Measurements from ENCODE around the gene UGDH.
"Not testable (repeated sequence)": the region's sequence is repeated elsewhere in the genome, so short reads cannot be mapped to it uniquely, and the experiment has no call there.

Gene UGDH

DNA sequence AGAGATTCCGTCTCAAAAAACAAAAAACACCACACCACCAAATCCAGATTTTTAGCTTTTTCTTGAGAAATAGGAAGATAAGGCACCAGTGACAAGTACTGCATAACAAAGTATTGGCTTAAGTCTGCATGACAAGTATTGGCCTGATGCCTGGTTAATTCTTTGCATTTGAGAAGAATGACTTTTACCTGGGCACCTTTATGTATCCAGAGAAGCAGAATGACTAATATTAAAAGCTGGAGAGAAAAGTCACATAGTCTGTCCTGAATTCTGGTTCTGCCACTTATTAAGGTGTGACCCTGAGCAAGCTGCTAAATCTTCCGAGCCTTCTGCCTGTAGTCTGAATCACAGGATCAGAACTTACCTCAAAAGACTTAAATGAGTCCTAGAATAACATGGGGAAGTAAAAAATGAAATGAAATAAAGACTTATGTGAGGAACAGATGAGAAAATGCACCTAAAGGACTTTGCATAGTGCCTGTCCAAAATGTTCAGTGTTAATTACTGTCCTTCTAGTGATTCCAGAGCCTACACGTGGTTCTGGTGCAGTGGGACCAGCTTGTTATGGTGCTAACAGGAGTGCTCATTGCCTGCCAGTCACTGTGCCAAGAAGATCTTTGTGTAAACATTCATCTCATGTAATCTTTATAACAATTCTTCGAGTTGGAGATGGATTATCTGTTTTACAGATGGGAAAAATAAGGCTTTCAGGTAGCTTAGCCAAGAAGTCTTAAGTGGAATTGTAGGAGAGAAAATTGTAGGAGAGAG, 31.6 kb downstream of the UGDH start:
- no peak for DNase-seq (ENCODE audit: low read depth in 2 of 2)

DNA sequence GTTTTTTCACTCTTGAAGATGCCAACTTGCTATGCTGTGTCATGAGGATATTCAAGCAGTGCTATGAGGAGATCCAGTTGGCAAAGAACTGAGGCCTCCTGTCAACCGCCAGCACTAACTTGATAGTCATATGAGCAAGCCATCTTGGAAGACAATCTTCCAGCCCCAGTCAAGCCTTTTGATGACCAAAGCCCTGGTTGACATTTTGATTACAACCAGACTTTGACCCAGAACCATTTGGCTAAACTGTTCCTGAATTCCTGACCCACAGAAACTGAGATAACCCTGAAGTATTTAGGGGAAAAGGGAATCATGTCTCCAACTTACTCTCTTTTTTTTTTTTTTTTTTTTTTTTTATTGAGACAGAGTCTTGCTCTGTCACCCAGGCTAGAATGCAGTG, 32.9 kb downstream of the UGDH start:
- no peak for DNase-seq (ENCODE audit: low read depth in 2 of 2)

DNA sequence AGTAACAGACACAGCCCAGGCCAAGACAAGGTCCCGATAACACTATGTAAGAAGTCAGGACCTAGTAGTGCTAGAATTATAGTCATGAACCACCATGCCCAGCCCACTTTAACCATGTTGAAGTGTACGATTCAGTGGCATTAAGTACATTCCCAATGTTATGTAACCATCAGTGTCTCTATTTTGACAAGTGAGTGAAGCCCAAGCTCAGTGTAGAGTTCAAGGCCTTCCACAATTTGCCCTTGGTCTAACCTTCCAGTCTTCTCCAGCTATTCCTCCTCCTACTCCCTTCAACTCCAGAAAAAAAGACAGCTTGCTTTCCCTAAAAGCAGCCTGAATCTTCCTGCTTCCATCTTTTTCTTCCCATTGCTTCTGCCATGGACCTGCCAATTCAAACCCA, 36.9 kb downstream of the UGDH start:
- no peak for DNase-seq (ENCODE audit: low read depth in 2 of 2)

DNA sequence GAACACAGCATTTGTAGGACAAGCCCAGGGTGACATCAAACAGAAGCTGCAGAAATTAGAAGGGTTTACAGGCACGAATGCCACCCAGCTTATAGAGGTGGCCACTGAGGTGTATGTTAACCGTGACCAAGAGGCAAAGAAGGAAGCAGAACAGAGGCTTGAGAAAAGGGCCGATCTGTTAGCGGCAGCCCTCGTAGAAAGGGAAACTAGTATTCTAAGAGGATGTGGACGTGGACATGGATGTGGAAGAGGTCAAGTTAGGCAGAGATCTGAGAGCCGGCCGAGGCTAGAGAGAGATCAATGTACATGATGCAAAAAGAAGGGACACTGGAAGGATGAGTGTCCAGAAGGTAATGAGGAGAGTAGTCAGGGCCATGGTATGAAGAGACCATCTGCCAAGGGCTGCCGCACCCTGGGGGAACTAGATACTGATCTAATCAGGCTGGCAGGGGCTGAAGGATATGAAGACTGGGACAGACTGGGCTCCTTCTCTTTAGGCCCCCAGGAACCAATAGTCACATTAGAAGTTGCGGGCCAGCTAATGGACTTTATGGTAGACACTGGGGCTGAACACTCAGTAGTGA, 40.9 kb downstream of the UGDH start:
- DNase-seq (ENCODE audit: low read depth in 2 of 2): no peak

DNA sequence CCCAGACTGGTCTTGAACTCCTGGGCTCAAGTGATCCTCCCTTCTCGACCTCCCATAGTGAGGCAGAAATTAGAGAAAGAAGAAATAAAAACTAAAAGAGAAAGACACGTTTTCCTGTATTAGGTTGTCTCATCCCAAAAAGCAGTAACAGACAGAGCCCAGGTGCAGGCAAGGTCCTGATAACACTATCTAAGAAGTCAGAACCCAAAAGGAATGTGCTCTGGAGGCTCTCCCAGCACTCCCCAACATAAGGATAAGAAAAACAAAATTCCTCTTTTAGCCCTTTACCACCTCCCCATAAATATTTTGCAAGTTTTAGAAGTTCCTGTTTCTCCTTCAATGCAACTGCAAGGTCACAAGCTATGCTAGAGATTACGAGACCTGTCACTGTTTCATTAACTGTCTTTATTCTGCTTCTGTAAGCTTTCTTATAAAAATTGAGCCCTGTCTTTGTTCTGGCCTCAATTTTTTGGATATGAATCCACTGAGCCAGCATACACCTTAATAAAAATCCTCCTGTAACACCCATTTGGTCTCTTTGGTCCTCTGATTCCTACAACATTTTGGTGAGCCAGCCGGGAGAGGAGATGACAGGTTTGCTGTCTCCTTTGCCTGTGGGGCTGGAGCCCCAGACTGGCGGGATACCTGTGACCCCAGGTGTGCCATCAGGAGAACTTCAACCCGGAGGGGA, 42.5 kb downstream of the UGDH start:
- DNase-seq (ENCODE audit: low read depth in 2 of 2): no peak

DNA sequence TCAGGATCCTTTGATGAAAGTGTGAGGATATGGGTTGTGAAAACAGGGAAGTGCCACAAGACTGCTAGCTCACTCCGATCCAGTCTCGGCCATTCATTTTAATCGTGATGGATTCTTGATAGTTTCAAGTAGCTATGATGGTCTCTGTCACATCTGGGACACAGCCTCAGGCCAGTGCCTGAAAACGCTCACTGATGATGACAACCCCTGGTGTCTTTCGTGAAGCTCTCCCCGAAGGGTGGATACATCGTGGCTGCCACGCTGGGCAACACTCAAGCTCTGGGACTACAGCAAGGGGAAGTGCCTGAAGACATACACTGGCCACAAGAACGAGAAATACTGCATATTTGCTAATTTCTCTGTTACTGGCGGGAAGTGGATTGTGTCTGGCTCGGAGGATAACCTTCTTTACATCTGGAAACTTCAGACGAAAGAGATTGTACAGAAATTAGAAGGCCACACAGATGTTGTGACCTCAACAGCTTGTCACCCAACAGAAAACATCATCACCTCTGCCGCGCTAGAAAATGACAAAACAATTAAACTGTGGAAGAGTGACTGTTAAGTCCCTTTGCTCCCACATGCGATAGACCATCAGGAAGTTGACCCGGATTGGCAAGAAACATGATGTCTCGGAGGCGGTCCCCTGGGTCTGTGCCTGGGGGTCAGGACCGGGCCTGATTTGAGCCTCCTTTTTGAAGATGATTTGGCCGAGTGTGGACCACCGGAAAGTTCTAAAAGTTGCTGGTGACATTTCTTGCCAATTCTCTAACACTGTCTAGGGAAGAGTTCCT, 46.1 kb downstream of the UGDH start:
- DNase-seq (ENCODE audit: low read depth in 2 of 2): no peak

DNA sequence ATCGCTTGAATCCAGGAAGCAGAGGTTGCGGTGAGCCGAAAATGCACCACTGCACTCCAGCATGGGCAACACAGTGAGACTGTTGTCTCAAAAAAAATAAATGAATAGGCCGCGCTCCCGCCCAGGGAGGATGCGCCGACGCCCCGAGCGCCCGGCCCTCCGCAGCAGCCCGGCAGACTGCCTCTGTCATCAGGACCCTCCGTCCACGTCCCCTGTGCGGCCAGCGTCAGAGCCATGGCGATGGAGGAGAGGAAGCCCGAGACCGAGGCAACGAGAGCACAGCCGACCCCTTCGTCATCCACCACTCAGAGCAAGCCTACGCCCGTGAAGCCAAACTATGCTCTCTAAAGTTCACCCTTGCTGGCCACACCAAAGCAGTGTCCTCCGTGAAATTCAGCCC, 47.0 kb downstream of the UGDH start:
- DNase-seq (ENCODE audit: low read depth in 2 of 2): no peak

DNA sequence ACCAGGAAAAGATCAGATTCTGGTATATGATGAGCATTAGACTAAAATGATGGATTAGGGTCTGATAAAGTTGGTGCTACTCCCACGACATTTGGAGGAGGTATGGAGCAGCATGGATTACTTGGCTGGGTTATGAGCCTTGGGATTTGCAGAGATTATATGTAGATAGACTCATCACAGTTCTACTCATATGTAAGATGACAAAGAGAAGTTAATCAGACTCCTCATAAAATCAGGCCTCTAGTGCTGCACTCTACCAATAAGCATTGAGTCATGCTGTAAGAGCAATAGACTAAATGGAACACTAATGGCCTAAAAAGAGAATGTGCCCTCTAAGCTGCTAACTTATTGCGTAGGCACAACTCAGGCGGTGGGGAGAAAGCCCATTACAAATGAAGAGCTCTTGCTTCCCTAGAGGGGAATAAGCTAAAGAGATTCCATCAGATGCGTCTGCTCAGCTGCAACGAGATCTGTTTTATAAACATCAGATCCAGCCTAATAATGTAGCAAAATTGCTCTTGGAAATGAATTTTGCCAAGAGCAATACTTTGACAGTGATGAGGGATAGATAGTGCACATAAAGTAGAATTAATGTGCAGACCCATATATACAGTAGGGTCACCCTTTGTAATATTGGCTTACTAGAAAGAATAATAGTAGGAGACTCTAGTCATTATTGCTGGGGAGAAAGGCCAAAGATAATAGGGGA, 50.9 kb downstream of the UGDH start:
- no peak for DNase-seq (ENCODE audit: low read depth in 2 of 2)

DNA sequence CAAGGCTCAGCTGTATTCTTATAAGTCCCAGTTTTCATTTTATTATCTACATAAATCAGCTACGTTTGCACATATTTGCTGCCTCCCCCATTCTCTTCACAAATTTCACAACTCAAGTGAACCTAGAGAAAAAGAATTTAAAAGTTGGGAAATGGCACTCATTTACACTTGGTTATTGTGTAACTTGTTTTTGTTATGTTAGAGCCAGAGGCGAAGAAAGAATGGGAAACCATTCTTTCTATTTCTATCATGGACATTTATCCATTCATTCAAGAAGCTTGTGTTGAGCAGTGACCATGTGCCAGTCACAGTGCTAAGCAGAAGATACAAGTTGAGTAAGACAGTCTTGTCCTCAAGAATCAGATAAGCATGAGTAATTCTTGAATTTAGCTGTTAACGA, 54.8 kb downstream of the UGDH start:
- DNase-seq (ENCODE audit: low read depth in 2 of 2): no peak

DNA sequence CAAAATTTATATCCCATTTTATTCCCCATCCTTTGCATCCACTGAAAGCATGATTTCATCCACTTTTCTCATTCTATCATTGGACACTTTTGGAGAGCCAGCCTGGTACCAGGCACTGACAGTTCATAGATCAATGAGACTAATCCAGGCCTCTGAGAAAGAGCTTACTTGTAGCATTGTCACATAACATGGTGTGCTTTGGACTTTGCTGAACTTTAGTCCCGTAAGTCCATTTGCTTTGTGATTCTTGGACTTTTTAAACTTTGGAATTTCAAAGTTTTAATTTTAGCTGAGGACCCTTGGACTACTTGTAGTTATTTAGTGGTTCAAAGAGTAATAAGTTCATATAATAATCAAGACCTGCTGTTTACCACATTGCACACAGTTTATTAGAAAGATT, 56.8 kb downstream of the UGDH start:
- no peak for DNase-seq (ENCODE audit: low read depth in 2 of 2)

DNA sequence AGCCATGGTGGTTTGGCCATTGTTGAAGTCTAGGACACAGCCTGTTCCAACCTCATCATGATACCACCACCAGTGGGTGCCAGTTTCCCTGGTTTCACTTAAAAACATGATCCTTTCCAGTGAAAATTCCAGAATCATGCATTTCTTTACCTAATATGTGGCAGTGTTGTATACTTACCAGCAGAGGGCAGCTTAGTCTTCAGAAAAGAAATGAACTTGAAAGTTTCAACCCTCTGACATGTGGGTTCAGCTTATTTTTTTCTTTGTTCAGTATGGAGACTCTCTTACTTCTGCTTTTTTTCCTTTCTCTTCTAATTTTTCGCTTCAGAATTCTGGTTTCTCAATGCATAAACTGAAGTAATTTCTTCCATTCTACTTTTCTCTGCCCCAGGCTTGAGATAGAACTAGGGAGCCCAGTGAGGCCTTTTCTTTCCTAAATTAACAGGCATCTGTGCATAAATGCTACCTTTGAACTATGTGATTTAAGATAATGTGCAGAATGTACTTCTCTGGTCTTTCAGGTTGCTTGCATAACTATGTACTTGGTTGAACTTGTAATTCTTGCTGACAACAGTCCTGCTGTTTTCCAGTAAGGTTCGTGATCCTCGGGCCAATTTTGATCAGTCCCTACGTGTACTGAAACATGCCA, 57.7 kb downstream of the UGDH start:
- no peak for DNase-seq (ENCODE audit: low read depth in 2 of 2)

DNA sequence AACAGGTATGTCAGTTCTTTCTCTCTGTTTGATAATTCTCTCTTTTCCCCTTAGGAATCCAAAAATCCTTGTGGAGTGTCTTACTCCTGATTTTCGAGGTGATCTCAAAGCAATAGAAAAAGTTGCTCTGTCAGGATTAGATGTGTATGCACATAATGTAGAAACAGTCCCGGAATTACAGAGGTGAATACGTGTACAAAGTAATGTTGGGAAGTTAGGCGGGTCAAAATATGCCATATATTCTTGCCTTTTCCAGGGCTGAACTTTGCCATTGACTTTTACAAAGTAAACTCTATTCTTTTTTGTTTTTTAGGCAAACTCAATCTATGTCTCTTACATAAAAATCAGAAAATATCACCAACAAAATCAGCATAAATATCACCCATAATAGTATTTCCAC, 59.8 kb downstream of the UGDH start:
- no peak for DNase-seq (ENCODE audit: low read depth in 2 of 2)

DNA sequence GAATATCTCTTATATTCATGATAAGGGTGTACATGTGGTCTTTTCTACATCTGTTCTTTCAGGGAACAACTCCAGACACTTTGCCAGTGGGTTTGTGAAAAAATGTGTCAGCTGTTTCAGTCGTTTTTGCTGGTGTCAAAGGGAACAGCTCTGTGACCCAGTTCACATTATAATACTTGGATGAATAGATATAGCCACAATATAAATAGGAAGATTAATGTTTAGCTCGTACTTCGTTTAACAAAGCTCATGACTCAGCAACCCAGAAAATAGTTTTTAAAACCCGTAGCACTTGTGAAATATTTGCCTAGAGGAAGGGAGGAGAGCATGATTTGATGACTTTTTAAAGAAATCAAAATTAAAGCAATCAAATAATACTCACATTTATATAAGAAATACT, 60.5 kb downstream of the UGDH start:
- no peak for DNase-seq (ENCODE audit: low read depth in 2 of 2)

DNA sequence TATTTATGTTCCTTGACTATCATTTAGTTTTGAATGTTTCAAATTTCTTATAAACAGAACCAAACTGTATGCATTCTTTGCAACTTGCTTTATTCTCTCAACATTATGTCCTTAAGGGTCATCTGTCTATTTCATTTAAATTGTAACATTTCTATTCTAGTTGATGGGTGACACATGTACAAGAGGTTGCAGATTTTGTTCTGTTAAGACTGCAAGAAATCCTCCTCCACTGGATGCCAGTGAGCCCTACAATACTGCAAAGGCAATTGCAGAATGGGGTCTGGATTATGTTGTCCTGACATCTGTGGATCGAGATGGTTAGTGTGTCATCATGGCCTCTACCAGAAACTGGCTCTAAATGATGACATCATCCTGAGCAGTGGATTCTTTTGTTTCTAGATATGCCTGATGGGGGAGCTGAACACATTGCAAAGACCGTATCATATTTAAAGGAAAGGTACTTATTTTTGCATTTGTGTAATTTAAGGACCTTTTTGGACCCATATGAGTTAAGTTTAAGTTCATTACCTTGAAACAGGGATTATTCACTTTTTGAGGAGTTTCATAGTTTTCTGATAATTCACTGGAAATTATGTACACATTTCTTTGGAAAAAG, 62.2 kb downstream of the UGDH start:
- no peak for DNase-seq (ENCODE audit: low read depth in 2 of 2)

DNA sequence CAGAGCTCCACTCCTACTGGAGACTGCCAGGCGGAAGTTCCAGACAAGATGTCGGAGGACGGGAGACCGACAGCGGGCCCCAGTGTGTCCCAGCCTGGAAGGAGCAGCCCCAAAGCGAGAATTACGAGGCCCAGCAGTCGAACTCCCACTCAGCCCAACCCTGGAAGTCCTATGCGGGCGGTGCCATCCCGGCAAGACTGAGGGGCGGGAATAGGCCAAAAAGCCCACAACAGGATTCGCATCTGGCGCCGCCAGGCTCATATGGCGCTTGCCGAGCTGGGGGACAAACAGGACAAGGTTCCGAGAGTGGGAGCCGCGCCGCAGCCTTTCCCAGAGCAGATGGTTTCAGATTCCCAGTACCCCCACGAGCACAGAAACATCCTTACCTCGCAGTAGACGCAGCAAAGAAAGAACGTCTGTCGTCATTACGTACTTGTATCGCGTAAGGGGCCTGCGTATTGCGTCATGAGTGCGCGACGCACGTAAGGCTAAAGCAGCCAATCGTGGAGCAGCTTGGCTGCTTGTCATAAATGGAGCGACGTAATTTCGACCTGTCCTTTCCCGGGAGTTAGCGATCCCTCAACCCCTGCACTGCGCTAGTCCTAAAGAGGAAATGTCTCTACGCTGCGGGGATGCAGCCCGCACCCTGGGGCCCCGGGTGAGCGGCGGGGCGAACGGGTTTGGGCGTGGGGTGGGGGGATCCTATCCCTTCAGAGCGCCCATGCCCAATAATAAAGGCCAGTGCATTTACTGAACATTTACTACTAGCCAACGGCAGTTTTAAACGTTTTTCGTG, 68.5 kb downstream of the UGDH start, which contains the start of the genes LIAS and RPL9:
Gene LIAS, plus strand, starts transcription at position 552 of the 796 bp plus-strand sequence. Its CDS starts 62 bp downstream, at position 614.
Gene RPL9, minus strand, starts transcription at position 418 of the 796 bp plus-strand sequence. CDS start 483 bp downstream, outside the sequence.
- peak; percentile 88 to 91 for DNase-seq (ENCODE audit: low read depth in 2 of 2)

DNA sequence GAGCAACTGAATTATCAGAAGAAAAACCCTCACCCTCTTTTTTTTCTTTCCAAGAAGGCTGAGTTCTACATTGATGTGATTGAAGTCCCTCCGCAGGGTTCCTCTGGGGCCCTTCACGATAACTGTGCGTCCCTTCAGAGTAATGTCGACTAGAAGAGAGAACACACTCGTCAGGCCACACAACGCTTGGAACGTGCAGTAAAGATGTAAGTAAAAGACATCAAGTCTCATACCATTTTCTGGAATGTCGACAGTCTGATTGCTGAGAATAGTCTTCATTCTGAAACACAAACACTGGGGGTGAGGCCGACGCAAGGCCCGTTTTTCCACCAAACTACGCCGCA, 69.1 kb downstream of the UGDH start:
- not testable (repeated sequence) for DNase-seq (ENCODE audit: low read depth in 2 of 2)

DNA sequence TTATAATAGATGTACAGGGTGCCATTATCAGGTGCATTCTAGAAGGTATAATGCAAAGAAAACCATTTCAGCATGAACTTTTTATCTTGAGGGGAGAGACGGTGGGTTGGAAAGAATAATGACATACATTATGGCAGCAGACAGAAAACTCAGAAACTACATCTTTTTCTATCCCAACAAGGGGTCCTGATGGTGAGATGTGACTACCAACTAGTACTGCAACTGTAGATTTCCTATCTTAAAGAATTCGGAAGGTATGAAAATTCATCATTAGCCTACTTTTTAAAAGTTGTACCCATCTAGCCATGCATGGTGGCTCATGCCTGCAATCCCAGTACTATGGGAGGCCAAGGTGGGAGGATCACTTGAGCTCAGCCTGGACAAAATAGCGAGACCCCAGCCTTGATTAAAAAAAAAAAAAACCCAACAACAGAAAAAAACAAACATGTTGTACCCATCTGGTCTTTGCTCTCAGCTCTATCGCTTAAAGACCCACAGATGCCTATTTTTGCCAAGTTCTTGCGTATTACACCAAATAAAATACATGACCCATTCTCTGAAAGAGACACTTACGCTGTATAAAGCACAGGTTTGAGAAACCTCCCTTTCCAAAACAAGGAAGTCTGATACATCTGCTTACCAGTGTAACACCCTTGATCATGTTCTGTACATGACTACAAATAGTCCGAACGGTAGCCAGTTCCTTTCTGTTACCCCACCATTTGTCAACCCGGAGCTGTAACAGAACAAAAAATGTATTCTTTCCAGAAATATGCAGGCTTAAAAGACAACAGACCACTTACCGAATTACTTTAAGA, 70.1 kb downstream of the UGDH start:
- DNase-seq (ENCODE audit: low read depth in 2 of 2): no peak

DNA sequence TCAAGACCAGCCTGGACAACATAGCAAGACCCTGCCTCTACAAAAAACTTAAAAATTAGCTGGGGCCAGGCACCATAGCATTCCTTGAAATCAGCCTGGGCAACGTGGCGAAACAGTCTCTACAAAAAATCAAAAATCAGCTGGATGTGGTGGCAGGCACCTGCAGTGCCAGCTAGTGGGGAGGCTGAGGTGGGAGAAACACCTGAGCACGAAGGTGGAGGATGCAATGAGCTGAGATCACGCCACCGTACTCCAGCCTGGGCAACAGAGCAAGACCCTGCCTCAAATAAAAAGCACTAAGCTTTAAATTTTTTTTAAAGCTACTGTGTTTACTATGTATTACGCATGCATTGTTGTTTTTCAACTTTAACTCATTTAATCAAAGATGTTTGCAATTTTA, 71.8 kb downstream of the UGDH start:
- DNase-seq (ENCODE audit: low read depth in 2 of 2): no peak

DNA sequence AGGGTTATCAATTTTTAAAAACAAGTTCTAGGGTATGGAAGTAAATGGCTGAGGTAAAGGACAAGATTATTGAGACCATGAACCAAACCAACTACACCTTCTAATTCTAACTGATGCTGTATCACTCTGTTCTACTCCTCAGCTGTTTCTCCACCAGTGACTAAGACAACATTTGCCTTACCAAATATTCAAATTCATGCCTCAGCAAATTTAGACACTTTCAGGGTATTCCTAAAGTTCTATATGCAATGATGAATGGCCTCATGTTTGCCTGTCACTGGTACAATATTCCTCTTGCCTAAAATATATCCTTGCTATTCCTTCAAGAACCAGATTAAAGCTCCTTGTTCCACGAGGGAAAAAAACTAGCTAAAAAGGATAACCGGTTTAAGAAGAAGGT, 73.5 kb downstream of the UGDH start:
- DNase-seq (ENCODE audit: low read depth in 2 of 2): no peak

Measured in activated CD8-positive, alpha-beta memory T cell treated with anti-CD3 and anti-CD28 coated beads for 4 hours (primary cell).